ENCODE data around the gene ZNG1F. TPM values are rescaled to one million over a fixed set of nuclear protein-coding genes. Genes with fewer than 3 reads are reported as not detected.
"Not testable (repeated sequence)": the region's sequence is repeated elsewhere in the genome, so short reads cannot be mapped to it uniquely, and the experiment has no call there.

ZNG1F gene
- total RNA-seq, 2 experiments from 2014 or later = 5.8 to 8.9 TPM

- POLR2A ChIA-PET; H3K27ac ChIP-seq (ENCODE audit: low read depth in 1 of 2, low read length in 2 of 2); H3K9me3 Mint-ChIP-seq; intact Hi-C loops (cut with DNase I, micrococcal nuclease); H3K4me3 Mint-ChIP-seq; H3K27me3 ChIP-seq (ENCODE audit: control insufficient read depth in 1 of 2, insufficient read depth in 2 of 2, low read length in 2 of 2); H3K27ac Mint-ChIP-seq; ATAC-seq (ENCODE audit: poor library complexity); CTCF ChIA-PET; H3K4me3 ChIP-seq (ENCODE audit: low read length); H3K4me1 ChIP-seq (ENCODE audit: insufficient read depth, low read length); H3K4me1 Mint-ChIP-seq (ENCODE audit: low read depth); H3K36me3 Mint-ChIP-seq (ENCODE audit: low read depth); H3K27me3 Mint-ChIP-seq; H3K36me3 ChIP-seq (ENCODE audit: insufficient read depth, low read length): not testable (repeated sequence)
- peaks cover 5 to 29% of the 10 kb centered on the region in 2 experiments for H3K9me3 ChIP-seq (ENCODE audit: control insufficient read depth in 1 of 2, insufficient read depth in 1 of 2, low read length in 2 of 2)
- DNase-seq = peak in 1 of 14 experiments; percentile 10
Measured at GRCh38 chr9:41230418-41230817, 41.3 kb upstream of the ZNG1F start.

- POLR2A ChIA-PET = no interaction called here
- no peaks in the 10 kb centered on the region for H3K4me1 Mint-ChIP-seq (ENCODE audit: low read depth)
- no peaks in the 10 kb centered on the region for H3K4me1 ChIP-seq (ENCODE audit: insufficient read depth, low read length)
- H3K9me3 ChIP-seq (ENCODE audit: control insufficient read depth in 1 of 2, insufficient read depth in 1 of 2, low read length in 2 of 2) = peaks cover under 1 to 22% of the 10 kb centered on the region in 2 experiments
- DNase-seq = peak in 2 of 14 experiments; percentile 3 to 36
- no peak overlapping the region for H3K27ac Mint-ChIP-seq
- CTCF ChIA-PET = no interaction called here
- H3K4me3 ChIP-seq (ENCODE audit: low read length) = no peak overlapping the region
- no peak for TF ChIP-seq CTCF (IDR thresholded peaks at IDR 0.05)
- intact Hi-C loops (cut with DNase I, micrococcal nuclease) = no loop called here
- H3K9me3 Mint-ChIP-seq = peaks cover 2% of the 10 kb centered on the region
- H3K27me3 ChIP-seq (ENCODE audit: control insufficient read depth in 1 of 2, insufficient read depth in 2 of 2, low read length in 2 of 2) = no peaks in the 10 kb centered on the region
- peak; percentile 21 for ATAC-seq (ENCODE audit: poor library complexity)
- peaks cover 8% of the 10 kb centered on the region for H3K27me3 Mint-ChIP-seq
- no peak overlapping the region for H3K27ac ChIP-seq (ENCODE audit: low read depth in 1 of 2, low read length in 2 of 2)
- H3K4me3 Mint-ChIP-seq = no peak overlapping the region
- no peaks in the 10 kb centered on the region for H3K36me3 Mint-ChIP-seq (ENCODE audit: low read depth)
- H3K36me3 ChIP-seq (ENCODE audit: insufficient read depth, low read length) = no peaks in the 10 kb centered on the region
Measured at GRCh38 chr9:41229408-41230401, 40.6 kb upstream of the ZNG1F start.

- H3K27ac Mint-ChIP-seq; H3K36me3 ChIP-seq (ENCODE audit: insufficient read depth, low read length); DNase-seq; H3K4me3 Mint-ChIP-seq; CTCF ChIA-PET; H3K27me3 Mint-ChIP-seq; H3K9me3 Mint-ChIP-seq; H3K9me3 ChIP-seq (ENCODE audit: control insufficient read depth in 1 of 2, insufficient read depth in 1 of 2, low read length in 2 of 2); H3K27me3 ChIP-seq (ENCODE audit: control insufficient read depth in 1 of 2, insufficient read depth in 2 of 2, low read length in 2 of 2); H3K4me1 ChIP-seq (ENCODE audit: insufficient read depth, low read length); H3K27ac ChIP-seq (ENCODE audit: low read depth in 1 of 2, low read length in 2 of 2); intact Hi-C loops (cut with DNase I, micrococcal nuclease); H3K36me3 Mint-ChIP-seq (ENCODE audit: low read depth); H3K4me3 ChIP-seq (ENCODE audit: low read length); ATAC-seq (ENCODE audit: poor library complexity); POLR2A ChIA-PET; H3K4me1 Mint-ChIP-seq (ENCODE audit: low read depth): not testable (repeated sequence)
Measured at GRCh38 chr9:41219831-41220230, 30.7 kb upstream of the ZNG1F start.

GRCh38 chr9:41188439-41188838 lies 678 bp downstream of the ZNG1F start:
- CTCF ChIA-PET = not testable (repeated sequence)

GRCh38 chr9:41174994-41175393 lies 14.1 kb downstream of the ZNG1F start:
- H3K4me3 Mint-ChIP-seq; intact Hi-C loops (cut with DNase I, micrococcal nuclease); H3K27ac ChIP-seq (ENCODE audit: low read depth in 1 of 2, low read length in 2 of 2): not testable (repeated sequence)

More at GRCh38 chr9:41188439-41188838, 678 bp downstream of the ZNG1F start:
- H3K27ac ChIP-seq (ENCODE audit: low read depth in 1 of 2, low read length in 2 of 2); ATAC-seq (ENCODE audit: poor library complexity); H3K9me3 ChIP-seq (ENCODE audit: control insufficient read depth in 1 of 2, insufficient read depth in 1 of 2, low read length in 2 of 2); H3K4me3 Mint-ChIP-seq; H3K4me1 Mint-ChIP-seq (ENCODE audit: low read depth); DNase-seq; intact Hi-C loops (cut with DNase I, micrococcal nuclease); H3K27me3 ChIP-seq (ENCODE audit: control insufficient read depth in 1 of 2, insufficient read depth in 2 of 2, low read length in 2 of 2); H3K9me3 Mint-ChIP-seq; H3K4me3 ChIP-seq (ENCODE audit: low read length); H3K36me3 Mint-ChIP-seq (ENCODE audit: low read depth); H3K27me3 Mint-ChIP-seq; H3K27ac Mint-ChIP-seq; H3K36me3 ChIP-seq (ENCODE audit: insufficient read depth, low read length); H3K4me1 ChIP-seq (ENCODE audit: insufficient read depth, low read length); POLR2A ChIA-PET: not testable (repeated sequence)

GRCh38 chr9:41150116-41150515 lies 39.0 kb downstream of the ZNG1F start:
- H3K27me3 Mint-ChIP-seq; intact Hi-C loops (cut with DNase I, micrococcal nuclease); CTCF ChIA-PET; H3K4me1 ChIP-seq (ENCODE audit: insufficient read depth, low read length); ATAC-seq (ENCODE audit: poor library complexity); H3K9me3 Mint-ChIP-seq; H3K27me3 ChIP-seq (ENCODE audit: control insufficient read depth in 1 of 2, insufficient read depth in 2 of 2, low read length in 2 of 2); H3K36me3 Mint-ChIP-seq (ENCODE audit: low read depth); POLR2A ChIA-PET; H3K27ac ChIP-seq (ENCODE audit: low read depth in 1 of 2, low read length in 2 of 2); H3K4me3 ChIP-seq (ENCODE audit: low read length); H3K36me3 ChIP-seq (ENCODE audit: insufficient read depth, low read length); DNase-seq; H3K9me3 ChIP-seq (ENCODE audit: control insufficient read depth in 1 of 2, insufficient read depth in 1 of 2, low read length in 2 of 2); H3K4me1 Mint-ChIP-seq (ENCODE audit: low read depth); H3K27ac Mint-ChIP-seq; H3K4me3 Mint-ChIP-seq: not testable (repeated sequence)

More at GRCh38 chr9:41174994-41175393, 14.1 kb downstream of the ZNG1F start:
- H3K4me1 Mint-ChIP-seq (ENCODE audit: low read depth); H3K9me3 ChIP-seq (ENCODE audit: control insufficient read depth in 1 of 2, insufficient read depth in 1 of 2, low read length in 2 of 2); ATAC-seq (ENCODE audit: poor library complexity); H3K36me3 ChIP-seq (ENCODE audit: insufficient read depth, low read length); H3K27ac Mint-ChIP-seq; H3K27me3 Mint-ChIP-seq; H3K36me3 Mint-ChIP-seq (ENCODE audit: low read depth); POLR2A ChIA-PET; CTCF ChIA-PET; DNase-seq; H3K4me1 ChIP-seq (ENCODE audit: insufficient read depth, low read length); H3K27me3 ChIP-seq (ENCODE audit: control insufficient read depth in 1 of 2, insufficient read depth in 2 of 2, low read length in 2 of 2); H3K4me3 ChIP-seq (ENCODE audit: low read length); H3K9me3 Mint-ChIP-seq: not testable (repeated sequence)

All from CD4-positive, alpha-beta T cell (primary cell).